ENCODE data around the gene UBAP1L.

DNA sequence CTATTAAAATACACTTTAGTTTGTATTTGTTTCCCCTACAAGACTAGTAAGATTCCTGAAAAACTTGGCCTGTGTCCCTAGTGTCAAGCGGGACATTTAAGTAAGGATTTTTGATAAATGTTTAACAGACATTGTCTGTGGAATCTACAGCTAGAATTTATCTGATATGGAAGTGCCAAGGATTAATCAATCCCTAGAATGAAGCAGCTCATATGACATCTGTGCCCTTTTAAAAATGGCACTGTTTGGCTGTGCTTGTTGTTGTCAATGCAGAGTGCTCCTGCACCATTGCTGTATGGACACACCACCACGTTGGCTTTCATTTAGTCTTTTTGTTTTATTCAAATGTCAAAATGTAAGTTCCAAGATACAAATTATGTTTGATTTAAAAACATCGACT, 32.9 kb upstream of the UBAP1L start:
- TF ChIP-seq POLR2A (IDR thresholded peaks at IDR 0.05; ENCODE audit: low read depth, low read length) = no peak
- TF ChIP-seq TAF1 (IDR thresholded peaks at IDR 0.05; ENCODE audit: borderline replicate concordance, low read depth, low read length) = no peak
- TF ChIP-seq POLR2AphosphoS5 (IDR thresholded peaks at IDR 0.05; ENCODE audit: low read depth, low read length) = no peak

Measured in GM12892 (cell line).